Measurements from ENCODE around the gene UBE4B.
"Not testable (repeated sequence)": the region's sequence is repeated elsewhere in the genome, so short reads cannot be mapped to it uniquely, and the experiment has no call there.

The UBE4B gene

GRCh38 chr1:10073371-10073770, 40.6 kb downstream of the UBE4B start:
- DNase-seq (ENCODE audit: low read depth) = not testable (repeated sequence)

DNA sequence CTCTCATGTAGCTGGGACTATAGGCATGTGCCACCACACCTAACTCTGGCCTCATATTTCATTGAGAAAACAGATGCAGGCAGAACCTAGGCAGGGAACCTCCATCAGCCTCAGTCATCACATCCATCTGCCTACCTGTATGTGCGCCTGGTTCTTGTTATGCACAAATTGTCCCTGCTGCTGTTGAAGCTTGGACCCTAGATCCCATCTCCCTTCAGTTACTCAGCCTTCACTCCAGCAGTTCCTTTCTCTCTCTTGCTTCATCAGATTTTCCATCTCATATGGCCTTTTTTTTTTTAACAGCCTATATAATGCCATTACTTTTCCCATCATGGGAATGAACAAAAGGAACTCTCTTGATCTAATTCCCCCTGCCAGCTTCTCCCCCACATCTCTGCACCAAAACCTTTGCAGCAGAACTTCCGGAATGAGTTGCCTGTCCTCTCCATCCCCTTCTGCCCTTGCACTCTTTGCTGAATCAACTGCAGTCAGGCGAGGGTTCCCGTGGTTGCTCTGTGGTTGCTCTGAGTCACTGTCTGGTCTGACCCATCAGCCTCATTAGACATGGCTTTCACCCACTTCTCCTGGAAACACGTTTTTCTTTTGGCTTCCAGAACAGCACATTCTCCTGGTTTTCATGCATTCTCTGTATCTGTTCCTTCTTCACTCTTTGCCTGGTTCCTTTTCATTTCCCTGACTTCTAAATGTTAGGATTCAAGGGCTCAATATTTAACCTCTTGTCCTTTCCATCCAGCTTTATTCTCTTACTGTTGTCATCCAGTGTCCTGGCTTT, 41.5 kb downstream of the UBE4B start:
- peak; percentile 98 for DNase-seq (ENCODE audit: low read depth)

- DNase-seq (ENCODE audit: low read depth) = no peak
Observed at GRCh38 chr1:10074852-10075730, 42.3 kb downstream of the UBE4B start.

GRCh38 chr1:10075732-10076131, 43.0 kb downstream of the UBE4B start:
- no peak for DNase-seq (ENCODE audit: low read depth)

GRCh38 chr1:10078494-10078893, 45.7 kb downstream of the UBE4B start:
- DNase-seq (ENCODE audit: low read depth) = no peak

- DNase-seq (ENCODE audit: low read depth) = no peak
Observed at GRCh38 chr1:10080523-10080922, 47.8 kb downstream of the UBE4B start.

- DNase-seq (ENCODE audit: low read depth) = peak; percentile 88
Observed at GRCh38 chr1:10082785-10083479, 50.2 kb downstream of the UBE4B start.

- no peak for DNase-seq (ENCODE audit: low read depth)
Observed at GRCh38 chr1:10084045-10084444, 51.3 kb downstream of the UBE4B start.

GRCh38 chr1:10085076-10085475, 52.3 kb downstream of the UBE4B start:
- DNase-seq (ENCODE audit: low read depth) = no peak

DNA sequence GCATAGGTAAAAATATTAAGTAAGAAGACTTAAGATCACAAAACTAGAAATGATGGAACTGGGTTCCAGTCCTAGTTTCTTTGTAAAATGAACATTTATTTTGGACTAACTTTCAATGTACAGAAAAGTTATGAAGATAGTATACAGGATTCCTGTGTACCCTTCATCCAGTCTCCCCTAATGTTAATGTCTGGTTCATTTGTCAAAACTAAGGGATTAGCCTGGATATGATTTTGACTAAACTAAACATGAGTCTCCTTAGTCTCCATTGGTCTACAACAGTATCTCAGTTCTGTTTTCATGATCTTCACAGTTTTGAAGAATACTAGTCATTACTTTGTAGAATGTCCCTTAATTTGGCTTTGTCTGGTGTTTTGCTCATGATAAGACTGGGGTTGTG, 54.5 kb downstream of the UBE4B start:
- no peak for DNase-seq (ENCODE audit: low read depth)

- no peak for DNase-seq (ENCODE audit: low read depth)
Observed at GRCh38 chr1:10101929-10102328, 69.2 kb downstream of the UBE4B start.

DNA sequence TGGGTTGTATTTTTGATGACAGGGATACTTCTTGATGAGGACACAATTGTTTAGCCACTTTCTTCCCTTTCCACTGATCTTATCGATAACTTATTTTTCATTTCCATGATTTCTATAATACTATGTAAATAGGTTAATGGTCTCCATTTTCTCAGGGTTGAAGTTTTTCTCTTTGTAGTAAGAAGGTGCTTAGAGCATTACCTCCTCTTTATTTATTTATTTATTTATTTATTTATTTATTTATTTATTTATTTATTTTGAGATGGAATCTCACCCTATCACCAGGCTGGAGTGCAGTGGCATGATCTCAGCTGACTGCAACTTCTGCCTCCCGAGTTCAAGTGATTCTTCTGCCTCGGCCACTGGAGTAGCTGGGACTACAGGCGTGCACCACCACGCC, 70.4 kb downstream of the UBE4B start:
- DNase-seq (ENCODE audit: low read depth) = no peak

DNA sequence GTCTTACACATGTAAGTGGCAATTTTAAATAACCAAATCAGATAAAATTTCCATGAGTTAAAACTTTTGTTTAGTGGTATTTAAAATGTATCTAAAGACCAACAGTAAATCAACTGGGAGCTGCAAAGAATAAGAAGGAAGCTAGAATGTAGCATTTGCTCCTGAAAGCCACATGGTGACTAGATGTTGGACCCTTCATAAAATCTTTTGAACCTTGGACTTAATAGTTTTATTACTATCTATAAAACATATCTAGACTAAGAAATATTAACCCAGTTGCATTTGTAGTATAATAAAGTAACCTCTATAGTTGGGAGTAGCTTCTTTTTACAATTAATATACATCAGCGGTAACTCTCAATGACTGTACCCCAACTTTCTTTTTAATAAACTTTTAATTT, 72.1 kb downstream of the UBE4B start:
- no peak for DNase-seq (ENCODE audit: low read depth)

- peak; percentile 9 for DNase-seq (ENCODE audit: low read depth)
Observed at GRCh38 chr1:10105484-10105883, 72.7 kb downstream of the UBE4B start.

- no peak for DNase-seq (ENCODE audit: low read depth)
Observed at GRCh38 chr1:10106241-10106640, 73.5 kb downstream of the UBE4B start.

DNA sequence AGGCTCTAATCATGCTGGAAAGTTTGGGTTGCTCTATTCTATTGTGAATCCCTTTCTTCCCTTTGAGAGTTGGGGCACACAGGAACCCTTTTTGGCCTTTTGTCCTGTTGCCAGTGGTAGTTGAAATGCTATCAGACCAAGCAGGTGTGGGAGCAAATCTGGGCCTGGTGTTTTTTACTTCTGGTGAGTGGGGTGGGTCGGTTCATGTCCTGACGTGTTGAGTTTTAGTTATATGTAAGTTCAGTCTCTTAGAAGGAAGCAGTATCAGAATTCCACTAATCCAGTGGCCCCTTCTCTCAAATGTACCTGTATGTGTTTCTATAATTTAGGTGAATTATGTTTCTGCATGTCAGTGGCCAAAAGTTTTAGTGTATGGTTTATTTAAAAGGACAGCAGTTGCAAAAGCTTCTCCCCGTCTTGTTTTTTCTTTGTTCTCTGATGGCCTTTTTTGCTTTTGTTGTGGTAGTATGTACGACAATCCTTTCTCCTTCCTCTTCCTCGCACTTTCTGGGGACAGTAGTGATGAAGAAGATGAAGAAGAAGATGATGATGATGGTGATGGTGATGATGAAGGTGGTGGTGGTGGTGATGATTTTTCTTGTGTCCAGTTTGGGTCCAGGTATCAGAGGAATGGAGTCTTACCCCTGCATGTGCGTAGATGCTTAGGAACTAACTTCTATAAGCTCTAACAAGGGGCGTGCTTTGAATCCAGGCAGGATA, 74.2 kb downstream of the UBE4B start:
- no peak for DNase-seq (ENCODE audit: low read depth)

DNA sequence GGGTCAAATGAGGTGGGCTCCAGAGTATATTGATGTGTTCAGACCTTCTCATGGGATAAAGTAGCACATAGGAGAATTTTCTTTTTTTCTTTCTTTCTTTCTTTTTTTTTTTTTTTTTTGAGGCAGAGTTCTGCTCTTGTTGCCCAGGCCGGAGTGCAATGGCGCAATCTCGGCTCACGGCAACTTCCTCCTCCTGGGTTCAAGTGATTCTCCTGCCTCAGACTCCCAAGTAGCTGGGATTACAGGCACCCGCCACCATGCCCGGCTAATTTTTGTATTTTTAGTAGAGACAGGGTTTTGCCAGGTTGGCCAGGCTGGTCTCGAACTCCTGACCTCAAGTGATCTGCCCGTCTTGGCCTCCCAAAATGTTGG, 74.7 kb downstream of the UBE4B start:
- not testable (repeated sequence) for DNase-seq (ENCODE audit: low read depth)

DNA sequence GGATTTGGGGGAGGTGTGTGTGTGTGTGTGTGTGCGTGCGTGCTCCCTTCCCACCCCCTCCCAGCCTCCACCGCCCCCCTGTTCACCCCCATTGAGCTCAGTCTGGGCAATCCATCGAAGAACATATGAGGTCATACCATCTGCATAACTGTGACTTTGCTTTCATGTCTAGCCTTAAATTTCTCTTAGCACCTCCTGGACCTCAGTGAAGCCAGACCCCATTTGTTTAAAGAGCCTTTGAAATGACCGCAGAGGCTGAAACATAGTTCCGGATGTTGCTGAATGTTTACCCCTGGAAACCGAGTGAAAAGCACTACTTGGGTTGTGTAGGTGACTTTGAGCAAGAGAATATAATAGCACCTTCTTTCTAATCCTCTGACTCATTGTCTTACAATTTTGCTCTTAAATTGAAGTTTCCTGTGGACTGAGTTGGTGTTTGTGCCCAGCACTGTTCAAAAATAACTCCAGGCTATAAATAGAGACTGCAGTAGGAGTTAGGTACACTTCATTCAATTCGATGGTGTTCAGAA, 75.4 kb downstream of the UBE4B start:
- peak; percentile 77 for DNase-seq (ENCODE audit: low read depth)

GRCh38 chr1:10108948-10109708, 76.4 kb downstream of the UBE4B start:
- no peak for DNase-seq (ENCODE audit: low read depth)

GRCh38 chr1:10113501-10113900, 80.7 kb downstream of the UBE4B start:
- DNase-seq (ENCODE audit: low read depth) = no peak

DNA sequence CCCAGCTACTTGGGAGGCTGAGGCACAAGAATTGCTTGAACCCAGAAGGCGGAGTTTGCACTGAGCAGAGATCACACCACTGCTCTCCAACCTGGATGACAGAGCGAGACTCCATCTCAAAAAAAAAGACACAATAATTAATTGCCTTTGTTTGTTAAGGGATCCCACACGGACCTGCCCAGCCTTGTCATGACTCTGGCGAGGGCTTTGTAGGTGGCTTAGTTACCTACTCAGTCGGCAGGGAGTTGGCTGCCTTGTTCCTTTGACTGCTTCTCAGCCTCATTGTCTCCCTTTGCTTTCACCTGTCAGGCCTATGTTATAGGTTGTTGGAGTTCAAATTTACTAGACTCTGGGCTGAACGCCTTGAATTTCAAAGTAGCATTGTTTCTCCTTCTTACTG, 82.0 kb downstream of the UBE4B start:
- no peak for DNase-seq (ENCODE audit: low read depth)
